ENCODE data around the gene CX3CR1. TPM values are rescaled to one million over a fixed set of nuclear protein-coding genes. Genes with fewer than 3 reads are reported as not detected.

CX3CR1 gene
- total and polyA plus RNA-seq, 2 of the 4 experiments (the other 2 are of a cell fraction), result not detected

DNA sequence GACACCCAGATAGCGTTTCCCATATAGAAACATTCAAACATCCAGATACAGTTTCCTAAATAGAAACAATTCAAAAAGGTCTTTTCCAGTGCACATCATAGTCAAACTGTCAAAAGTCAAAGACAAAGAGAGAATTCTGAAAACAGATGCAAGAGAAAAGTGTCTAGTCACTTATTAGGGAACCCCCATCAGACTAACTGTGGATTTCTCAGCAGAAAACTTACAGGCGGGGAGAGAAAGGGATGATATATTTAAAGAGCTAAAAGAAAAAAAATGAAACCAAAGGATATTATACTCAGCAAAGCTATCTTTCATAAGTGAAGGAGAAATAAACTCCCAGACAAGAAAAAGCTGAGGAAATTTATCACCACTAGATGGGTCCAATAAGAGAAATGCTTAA is 22.3 kb upstream of the CX3CR1 start:
- Histone ChIP-seq H3K14ac (replicated peaks; ENCODE audit: low read depth, low read length) (no peak overlapping the region), H2BK5ac (ENCODE audit: low read depth, low read length, poor library complexity, severe bottlenecking) (no peak overlapping the region), H3K4me3 (ENCODE audit: insufficient read depth, low read depth, low read length) (no peak overlapping the region), H4K8ac (ENCODE audit: low read depth in 2 of 2, low read length in 2 of 2) (no peak overlapping the region), H3K9ac (ENCODE audit: low read depth, low read length) (no peak overlapping the region), H3K23ac (ENCODE audit: low read depth, low read length) (no peak overlapping the region), H3K9me3 (ENCODE audit: control insufficient read depth, insufficient read depth, low read length) (0 out of 2 replicates have a peak, but pooled peaks cover 4% of the 10 kb centered on the region), H4K91ac (ENCODE audit: insufficient read depth, low read depth, low read length) (no peak overlapping the region), H3K4ac (ENCODE audit: low read depth, low read length) (no peak overlapping the region), H3K27me3 (ENCODE audit: control insufficient read depth, insufficient read depth, low read length) (peaks cover 2% of the 10 kb centered on the region; the same call in 1 of the 2 replicates), H2BK120ac (ENCODE audit: low read depth, low read length) (no peak overlapping the region), H3K79me1 (ENCODE audit: low read depth in 1 of 2, low read length in 2 of 2) (no peaks in the 10 kb centered on the region), H3K4me1 (ENCODE audit: control insufficient read depth, insufficient read depth, low read length) (no peaks in the 10 kb centered on the region), H4K20me1 (ENCODE audit: insufficient read depth, low read length) (no peaks in the 10 kb centered on the region), H2BK20ac (ENCODE audit: low read depth, low read length) (no peak overlapping the region), H3K4me2 (ENCODE audit: low read depth, low read length) (no peak overlapping the region), H3K9me1 (ENCODE audit: insufficient read depth, low read length) (no peaks in the 10 kb centered on the region), H3K27ac (ENCODE audit: insufficient read depth, low read length) (no peak overlapping the region), H3K18ac (ENCODE audit: low read depth, low read length) (no peak overlapping the region), H4K5ac (ENCODE audit: low read depth, low read length) (no peak overlapping the region), H2AK5ac (ENCODE audit: low read depth, low read length) (no peak overlapping the region), H3K36me3 (ENCODE audit: control insufficient read depth, insufficient read depth, low read length) (no peaks in the 10 kb centered on the region), H2BK15ac (ENCODE audit: low read depth, low read length) (no peak overlapping the region), H2AFZ (replicated peaks; ENCODE audit: low read length, poor library complexity) (no peak overlapping the region), H2AK9ac (replicated peaks; ENCODE audit: low read depth, low read length, poor library complexity) (no peak overlapping the region), H3K56ac (ENCODE audit: extremely low read depth, insufficient read depth, low read length) (no peak overlapping the region)
- dilution Hi-C loops (cut with HindIII; ENCODE audit: low sequenced_read_pairs, unreplicated experiment) (no loop called here), intact Hi-C loops (cut with micrococcal nuclease) (no loop called here), in situ Hi-C loops (cut with MboI; ENCODE audit: low sequenced_read_pairs) (no loop called here)
- DNase-seq, result no peak
- ATAC-seq (ENCODE audit: low read depth), result no peak
- ChIA-PET CTCF (no interaction called here), POLR2A (ENCODE audit: unreplicated experiment) (no interaction called here)
- TF ChIP-seq MAFK (IDR thresholded peaks at IDR 0.05; ENCODE audit: low read depth, low read length) (no peak), CHD1 (IDR thresholded peaks at IDR 0.05; ENCODE audit: low read depth, low read length) (no peak), RFX5 (IDR thresholded peaks at IDR 0.05; ENCODE audit: low read depth, low read length) (no peak), RAD21 (IDR thresholded peaks at IDR 0.05; ENCODE audit: low read length) (no peak), RCOR1 (IDR thresholded peaks at IDR 0.05; ENCODE audit: insufficient replicate concordance, low read length) (no peak), SMC3 (IDR thresholded peaks at IDR 0.05; ENCODE audit: low read depth, low read length) (no peak), CEBPB (IDR thresholded peaks at IDR 0.05; ENCODE audit: low read depth, low read length) (no peak), MAZ (IDR thresholded peaks at IDR 0.05; ENCODE audit: borderline replicate concordance, low read depth, low read length) (no peak), FOS (IDR thresholded peaks at IDR 0.05; ENCODE audit: low read depth, low read length) (no peak), POLR2A (IDR thresholded peaks at IDR 0.05; ENCODE audit: low read depth, low read length) (no peak)
- TF ChIP-seq, protein P1, sequence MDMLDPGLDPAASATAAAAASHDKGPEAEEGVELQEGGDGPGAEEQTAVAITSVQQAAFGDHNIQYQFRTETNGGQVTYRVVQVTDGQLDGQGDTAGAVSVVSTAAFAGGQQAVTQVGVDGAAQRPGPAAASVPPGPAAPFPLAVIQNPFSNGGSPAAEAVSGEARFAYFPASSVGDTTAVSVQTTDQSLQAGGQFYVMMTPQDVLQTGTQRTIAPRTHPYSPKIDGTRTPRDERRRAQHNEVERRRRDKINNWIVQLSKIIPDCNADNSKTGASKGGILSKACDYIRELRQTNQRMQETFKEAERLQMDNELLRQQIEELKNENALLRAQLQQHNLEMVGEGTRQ (IDR thresholded peaks at IDR 0.05; ENCODE audit: low read depth, low read length), result no peak
- TF ChIP-seq, protein P2, sequence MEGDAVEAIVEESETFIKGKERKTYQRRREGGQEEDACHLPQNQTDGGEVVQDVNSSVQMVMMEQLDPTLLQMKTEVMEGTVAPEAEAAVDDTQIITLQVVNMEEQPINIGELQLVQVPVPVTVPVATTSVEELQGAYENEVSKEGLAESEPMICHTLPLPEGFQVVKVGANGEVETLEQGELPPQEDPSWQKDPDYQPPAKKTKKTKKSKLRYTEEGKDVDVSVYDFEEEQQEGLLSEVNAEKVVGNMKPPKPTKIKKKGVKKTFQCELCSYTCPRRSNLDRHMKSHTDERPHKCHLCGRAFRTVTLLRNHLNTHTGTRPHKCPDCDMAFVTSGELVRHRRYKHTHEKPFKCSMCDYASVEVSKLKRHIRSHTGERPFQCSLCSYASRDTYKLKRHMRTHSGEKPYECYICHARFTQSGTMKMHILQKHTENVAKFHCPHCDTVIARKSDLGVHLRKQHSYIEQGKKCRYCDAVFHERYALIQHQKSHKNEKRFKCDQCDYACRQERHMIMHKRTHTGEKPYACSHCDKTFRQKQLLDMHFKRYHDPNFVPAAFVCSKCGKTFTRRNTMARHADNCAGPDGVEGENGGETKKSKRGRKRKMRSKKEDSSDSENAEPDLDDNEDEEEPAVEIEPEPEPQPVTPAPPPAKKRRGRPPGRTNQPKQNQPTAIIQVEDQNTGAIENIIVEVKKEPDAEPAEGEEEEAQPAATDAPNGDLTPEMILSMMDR (conservative IDR thresholded peaks at IDR 0.05; ENCODE audit: low read depth, low read length), result no peak
- WGBS, 2 experiments (ENCODE audit: extremely low coverage in 2 of 2, insufficient read length in 1 of 2), result no CpG with 5 or more reads among the region's 2 CpGs
- no TSS peak for BruUV-seq (replicated peaks)
